Measurements from ENCODE around the gene ARHGEF3.

The ARHGEF3 gene

DNA sequence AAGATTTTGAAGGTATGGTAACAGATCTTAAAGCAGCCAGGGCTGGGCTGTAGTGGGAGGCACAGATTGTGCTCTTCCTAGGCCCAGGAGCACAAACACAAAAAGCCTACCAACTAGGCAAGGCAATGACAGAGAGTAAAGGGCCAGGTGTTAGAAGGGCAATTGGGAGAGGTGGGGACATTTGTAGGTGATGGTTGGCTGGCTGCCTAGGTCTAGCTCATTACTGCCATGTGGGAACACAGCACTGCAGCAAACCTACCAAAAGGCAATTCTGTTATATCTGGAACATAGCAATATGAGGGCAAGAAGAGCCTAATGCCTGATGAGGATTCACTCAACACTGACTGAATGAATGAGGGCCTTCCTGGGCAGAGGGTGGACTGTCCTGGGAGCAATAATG is 30.4 kb downstream of the ARHGEF3 start:
- no peak overlapping the region for H3K27ac ChIP-seq
- TF ChIP-seq, protein P1, sequence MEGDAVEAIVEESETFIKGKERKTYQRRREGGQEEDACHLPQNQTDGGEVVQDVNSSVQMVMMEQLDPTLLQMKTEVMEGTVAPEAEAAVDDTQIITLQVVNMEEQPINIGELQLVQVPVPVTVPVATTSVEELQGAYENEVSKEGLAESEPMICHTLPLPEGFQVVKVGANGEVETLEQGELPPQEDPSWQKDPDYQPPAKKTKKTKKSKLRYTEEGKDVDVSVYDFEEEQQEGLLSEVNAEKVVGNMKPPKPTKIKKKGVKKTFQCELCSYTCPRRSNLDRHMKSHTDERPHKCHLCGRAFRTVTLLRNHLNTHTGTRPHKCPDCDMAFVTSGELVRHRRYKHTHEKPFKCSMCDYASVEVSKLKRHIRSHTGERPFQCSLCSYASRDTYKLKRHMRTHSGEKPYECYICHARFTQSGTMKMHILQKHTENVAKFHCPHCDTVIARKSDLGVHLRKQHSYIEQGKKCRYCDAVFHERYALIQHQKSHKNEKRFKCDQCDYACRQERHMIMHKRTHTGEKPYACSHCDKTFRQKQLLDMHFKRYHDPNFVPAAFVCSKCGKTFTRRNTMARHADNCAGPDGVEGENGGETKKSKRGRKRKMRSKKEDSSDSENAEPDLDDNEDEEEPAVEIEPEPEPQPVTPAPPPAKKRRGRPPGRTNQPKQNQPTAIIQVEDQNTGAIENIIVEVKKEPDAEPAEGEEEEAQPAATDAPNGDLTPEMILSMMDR (conservative IDR thresholded peaks at IDR 0.05): no peak

DNA sequence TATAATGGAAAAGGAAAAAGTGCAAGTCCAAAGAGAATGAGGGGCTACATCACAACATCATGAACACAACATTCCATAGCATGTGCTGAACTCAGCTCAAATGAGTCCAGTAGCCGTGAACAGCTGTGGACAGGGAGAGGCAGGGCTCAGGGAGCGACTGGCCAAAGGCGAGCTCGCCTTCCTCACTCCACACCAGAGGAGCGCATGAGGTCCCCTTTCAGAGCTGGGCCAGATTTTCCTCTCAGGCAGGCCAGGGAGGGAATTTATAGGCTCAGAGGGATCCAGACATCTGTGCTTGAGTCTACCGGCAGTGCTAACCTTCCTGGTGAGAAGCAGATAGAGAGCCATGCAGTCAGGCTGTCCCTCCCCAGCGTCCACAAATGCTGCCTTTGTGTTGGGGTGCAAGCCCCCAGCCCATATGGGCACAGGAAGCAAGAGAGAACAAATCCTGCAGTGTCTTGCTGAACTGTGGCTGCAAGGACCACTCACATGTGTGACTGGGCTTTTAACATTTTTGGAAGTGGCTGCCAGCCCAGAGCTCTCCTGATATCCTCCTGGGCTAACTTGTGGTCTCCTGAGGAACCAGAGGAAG is 32.5 kb downstream of the ARHGEF3 start:
- H3K27ac ChIP-seq: no peak overlapping the region
- TF ChIP-seq, protein P1 (conservative IDR thresholded peaks at IDR 0.05): no peak

DNA sequence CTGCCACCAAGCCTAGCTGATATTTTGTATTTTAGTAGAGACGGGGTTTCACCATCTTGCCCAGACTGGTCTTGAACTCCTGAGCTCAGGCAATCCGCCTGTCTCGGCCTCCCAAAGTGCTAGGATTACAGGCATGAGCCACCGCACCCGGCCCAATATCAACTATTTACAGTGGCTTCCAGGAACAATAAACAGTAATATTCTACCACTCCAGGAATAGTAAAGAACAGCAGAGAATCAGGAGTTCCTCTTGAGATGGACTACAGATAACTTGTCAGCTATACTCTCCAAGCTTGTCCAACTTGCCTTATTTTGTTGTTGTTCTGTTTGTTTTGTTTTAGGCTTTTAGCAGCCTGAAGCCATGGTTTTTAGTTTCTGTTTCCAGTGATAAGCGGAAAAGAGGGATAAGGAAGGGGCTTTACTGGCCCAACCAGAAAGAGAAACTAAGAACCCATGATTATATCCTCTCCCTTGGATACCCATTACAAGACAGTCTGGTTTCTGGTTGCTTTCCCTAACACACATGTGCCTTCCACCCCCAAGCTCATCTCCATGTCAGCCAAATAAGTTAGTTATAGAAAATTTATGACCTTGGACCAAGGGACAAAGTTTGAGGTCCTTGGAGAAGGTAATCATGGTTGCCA is 36.7 kb downstream of the ARHGEF3 start:
- TF ChIP-seq, protein P1 (conservative IDR thresholded peaks at IDR 0.05): no peak
- H3K27ac ChIP-seq: no peak overlapping the region

DNA sequence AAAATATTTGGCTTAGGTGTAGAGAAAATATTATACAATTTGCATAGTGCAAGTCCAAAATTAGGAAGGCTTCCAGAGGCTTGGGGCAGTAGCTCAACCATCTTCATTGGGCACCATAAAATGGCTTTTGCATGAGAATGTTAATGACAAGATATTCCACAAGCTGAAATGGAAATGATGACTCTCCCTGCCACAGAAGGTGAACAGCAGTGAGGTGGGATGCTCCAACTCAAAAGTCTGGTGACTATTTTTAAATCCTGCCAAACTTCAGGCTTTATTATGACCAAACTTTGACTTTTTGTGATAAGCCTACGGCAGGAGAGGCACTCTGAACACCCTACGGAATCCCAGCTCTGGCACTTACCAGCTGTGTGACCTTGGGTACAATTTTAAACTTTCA is 37.6 kb downstream of the ARHGEF3 start:
- H3K27ac ChIP-seq: no peak overlapping the region
- TF ChIP-seq, protein P1 (conservative IDR thresholded peaks at IDR 0.05): no peak

DNA sequence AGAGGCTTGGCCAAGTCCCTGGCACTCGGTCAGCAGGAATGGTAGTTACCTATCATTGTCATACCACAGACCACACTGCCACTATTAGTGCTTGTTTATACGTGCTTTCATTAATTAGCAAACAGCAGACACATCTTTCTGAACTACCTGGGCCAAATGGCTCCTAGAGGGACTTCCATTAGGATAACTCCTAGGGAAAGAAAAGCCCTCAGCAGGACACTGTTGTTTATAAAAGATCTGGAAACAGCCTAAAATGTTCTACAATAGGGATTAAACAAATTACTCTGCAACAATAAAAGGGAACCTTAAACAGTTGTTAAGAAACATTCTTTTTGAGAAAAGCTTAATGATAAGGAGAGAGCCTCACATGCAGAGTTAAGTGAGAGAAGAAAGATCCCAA is 38.5 kb downstream of the ARHGEF3 start:
- no peak overlapping the region for H3K27ac ChIP-seq
- TF ChIP-seq, protein P1 (conservative IDR thresholded peaks at IDR 0.05): no peak

DNA sequence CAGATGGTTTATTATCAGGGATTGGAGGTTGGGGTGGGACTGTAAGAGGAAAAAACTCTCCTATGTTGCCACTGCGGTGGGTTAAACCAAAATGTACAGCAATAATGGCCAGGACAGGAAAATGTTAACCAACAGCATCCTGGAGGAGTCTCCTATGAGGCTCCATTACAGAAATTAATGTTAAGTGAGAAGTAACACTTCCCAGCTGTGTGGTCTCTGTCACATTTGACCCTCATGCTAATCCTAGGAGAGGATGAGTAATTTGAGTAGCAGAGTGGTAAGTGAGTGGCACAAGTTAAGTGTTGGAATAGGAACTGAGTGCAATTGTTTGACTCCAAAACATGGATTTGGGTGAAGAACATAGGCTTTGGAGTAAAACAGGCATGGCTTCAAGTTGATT is 39.0 kb downstream of the ARHGEF3 start:
- H3K27ac ChIP-seq: no peak overlapping the region
- TF ChIP-seq, protein P1 (conservative IDR thresholded peaks at IDR 0.05): no peak

DNA sequence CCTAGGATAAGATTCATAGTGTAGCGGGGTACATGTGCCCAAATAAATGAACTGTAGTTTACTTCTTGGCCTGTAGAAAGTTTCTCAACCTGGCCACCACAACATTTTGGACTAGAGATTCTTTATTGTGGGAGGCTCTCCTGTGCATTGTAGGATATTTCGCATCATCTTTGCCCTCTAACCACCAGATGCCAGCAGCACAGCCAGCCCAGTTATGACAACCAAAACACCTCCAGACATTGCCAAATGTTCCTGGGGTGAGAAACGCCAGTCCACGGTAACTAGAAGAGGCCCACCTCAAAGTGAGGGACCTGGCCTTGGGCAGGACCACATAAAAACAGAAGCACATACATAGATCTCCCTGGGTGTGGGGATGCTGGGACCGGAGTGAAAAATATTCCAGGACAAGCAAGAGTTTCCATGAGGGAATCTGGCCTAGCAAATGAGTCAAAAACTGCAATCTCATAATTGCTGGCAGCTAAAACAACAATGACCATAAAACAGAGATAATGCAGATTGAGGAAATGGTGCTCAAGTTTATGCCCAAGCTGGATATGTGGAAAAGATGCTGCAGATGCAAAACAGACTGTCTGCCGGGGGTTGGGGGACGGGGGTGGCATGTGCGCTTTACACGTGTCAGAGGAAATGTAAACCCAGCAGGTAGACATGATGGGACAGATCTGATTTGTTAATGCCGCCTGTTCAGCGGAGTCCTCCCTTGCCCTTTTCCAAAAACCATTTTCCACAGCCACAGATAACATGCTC is 39.7 kb downstream of the ARHGEF3 start:
- H3K27ac ChIP-seq: no peak overlapping the region
- TF ChIP-seq, protein P1 (conservative IDR thresholded peaks at IDR 0.05): no peak
